NCI-H1092 (cell line): Measurements from ENCODE around the gene THADA.
A peak's percentile ranks its signal among the peaks of the same experiment; 100 is the strongest.

Experiments used
- DNase-seq: peaks from one replicate; lab custom pipeline; 2025; lab: John Stamatoyannopoulos, UW

THADA gene

DNA sequence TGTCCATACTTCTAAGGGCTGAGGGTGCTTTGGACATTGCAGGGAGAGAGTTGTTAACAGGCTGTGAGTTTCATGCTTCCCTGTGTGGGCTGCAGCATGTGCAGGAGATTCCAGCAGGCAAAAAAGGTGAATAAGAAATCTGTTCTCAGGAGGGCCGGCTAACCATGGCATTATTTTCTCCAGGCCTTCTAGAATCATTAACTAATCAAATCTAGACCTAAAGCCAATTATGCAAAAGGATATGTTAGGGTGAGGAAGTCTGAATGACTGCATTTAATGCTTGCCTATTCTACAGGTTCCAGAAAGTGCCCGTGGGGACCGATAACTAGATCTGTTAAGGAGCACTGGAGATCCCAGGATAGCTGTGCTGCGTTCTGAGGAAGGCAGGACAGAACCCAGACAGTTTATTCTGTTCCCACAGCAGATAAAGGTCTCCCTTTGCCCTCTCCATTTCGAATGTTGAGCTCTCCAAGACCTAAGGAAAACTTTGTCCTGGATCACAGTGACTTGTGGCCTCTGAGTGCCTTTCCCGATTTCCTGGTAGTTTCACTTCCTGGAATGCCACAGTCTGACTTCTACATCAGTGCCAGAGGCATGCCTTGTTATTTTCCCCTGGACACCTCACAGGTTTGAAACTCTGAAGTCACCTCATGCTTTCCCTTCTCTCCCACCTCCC is 319.4 kb downstream of the THADA start:
- DNase-seq = no peak

DNA sequence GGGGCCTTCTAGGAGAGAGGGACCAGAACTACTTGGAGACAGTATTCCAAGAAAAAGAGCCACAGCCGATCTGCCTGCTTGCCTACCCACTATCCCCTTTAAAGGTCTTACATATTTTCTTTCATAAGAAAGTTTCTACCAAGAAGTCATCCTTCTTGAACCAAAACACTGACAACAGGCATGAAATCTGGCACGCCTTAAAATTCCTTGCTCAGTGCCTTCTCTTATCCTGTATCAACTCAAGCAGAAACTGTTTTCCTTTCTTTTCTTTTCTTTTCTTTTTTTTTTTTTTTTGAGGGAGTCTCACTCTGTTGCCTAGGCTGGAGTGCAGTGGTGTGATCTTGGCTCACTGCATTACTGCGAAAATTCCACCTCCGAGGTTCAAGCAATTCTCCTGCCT is 321.1 kb downstream of the THADA start:
- DNase-seq = no peak

DNA sequence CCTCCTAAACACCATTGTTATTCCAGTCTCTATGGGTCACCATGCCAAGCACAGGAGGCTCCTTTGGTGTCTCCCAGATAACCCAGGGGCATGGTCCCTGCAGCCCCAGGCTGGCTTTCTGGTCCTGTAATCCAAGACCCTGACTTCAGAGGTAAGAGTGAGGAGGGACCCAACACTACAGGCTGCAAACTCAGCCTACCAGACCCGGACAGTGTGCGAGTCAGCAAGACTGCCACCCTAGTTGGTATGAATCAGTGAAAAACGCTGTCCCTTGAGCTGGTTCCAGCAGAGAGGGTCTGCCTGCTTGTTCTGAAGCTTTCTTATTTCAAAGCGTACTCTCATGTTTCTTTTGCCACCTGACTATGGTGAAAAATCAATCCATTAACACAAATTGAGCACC is 321.8 kb downstream of the THADA start:
- DNase-seq = no peak

DNA sequence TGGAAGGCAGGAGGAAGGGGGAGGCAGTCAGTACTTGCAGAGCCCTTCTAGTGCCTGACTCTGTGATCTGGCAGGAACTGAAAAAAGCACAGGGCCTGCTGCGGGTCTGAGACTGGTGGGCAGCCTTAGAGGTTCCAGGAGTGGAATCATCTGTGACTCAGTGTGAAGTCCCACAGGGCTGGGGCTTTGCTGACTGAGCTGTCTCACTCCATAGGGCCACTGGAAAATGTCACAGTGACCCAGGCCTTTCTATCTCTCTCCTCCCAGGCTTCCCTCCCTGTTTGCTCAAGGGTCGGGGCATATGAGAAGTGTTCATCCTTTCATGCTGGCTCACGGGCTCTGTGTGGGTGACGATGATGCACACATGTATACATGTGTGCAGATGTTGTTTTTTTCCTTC is 322.3 kb downstream of the THADA start:
- DNase-seq = no peak

DNA sequence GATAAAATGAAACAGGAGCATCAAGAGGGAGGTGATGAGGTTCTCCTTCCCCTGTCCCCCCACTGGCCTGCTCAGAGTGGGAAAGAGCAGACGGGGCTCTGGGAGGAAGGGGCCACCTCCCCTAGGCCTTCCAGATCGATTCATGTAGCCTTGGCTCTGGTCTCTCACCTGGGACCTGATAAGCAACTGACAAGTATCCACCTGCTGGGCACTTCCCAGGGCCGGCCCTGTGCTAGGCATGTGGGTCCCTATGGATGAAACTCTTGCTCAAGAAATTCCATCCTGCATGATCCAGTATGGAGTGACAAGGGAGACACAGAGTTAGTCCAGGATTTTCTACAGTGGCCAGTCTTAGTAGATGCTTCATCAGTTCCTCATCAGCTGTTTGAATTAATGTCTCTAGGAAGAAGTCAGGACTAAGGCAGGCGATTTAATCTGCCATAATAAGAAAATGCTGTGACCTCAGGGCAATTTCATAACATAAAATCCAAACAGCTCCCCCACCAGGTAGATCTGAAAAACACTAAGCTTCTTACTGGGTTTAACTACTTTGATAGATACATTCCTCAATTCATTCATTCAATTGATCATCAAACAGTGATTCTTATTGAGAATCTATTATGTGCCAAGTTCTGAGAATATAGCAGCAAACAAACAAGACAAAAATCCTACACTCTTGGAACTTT is 324.8 kb downstream of the THADA start:
- no peak for DNase-seq

DNA sequence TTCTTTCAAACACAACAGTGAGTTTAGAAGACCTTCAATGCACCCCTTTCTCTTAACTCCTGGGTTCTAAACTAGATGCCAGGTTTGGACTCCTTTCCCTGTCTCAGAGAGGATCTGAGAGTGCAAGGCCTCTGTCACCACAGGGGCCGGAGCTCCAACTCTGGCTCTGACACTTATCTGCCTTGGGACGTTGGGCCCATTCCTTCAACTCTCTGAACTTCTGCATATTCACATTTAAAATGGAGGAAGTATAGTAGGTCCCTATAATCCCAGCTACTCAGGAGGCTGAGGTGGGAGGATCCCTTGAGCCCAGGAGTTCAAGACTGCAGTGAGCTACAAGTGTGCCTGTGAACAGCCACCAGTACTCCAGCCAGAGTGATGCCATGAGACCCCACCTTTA is 325.4 kb downstream of the THADA start:
- DNase-seq = no peak

DNA sequence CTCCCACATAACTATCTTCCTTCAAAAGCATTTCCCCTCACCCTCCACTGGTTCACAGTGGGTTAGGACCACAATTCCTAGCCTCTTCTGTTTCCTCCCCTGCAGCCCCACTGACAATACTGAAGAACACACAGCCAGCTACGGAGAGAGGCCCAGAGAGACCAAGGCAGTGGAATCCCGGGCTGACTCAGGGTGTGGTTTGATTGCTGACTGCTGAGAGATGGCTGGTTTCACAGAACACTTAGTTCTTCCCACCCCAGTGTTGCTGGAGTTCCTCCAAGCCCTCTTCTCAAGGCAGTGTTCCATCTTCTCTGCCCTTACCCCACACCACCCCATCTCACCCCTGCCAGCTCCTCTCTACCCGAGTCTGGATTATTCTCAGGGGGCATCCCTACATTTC is 326.1 kb downstream of the THADA start:
- DNase-seq = no peak

DNA sequence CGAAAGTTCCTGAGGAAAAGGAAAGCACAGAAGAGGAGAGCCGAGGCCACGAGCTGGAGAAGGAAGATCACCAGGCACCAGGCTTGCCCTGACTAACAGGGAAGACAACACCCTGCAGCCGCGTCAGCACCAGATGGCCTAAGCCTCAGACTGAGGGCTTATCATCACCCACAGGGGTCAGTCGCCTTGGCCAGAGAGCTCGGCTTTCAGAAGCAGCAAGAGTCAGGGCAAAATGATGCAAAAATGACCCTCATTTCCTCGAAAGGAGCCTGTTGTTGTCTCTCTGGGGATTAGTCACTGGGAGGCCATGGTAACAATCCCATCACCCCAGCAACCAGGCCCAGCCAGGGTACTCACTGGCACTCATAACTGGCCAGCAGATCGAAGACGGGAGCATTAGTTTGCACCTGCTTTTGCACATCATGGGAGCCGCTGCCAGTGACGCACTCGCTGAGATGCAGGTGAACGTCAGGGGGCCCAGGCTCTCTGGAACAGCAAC is 326.7 kb downstream of the THADA start:
- peak; percentile 34 for DNase-seq

DNA sequence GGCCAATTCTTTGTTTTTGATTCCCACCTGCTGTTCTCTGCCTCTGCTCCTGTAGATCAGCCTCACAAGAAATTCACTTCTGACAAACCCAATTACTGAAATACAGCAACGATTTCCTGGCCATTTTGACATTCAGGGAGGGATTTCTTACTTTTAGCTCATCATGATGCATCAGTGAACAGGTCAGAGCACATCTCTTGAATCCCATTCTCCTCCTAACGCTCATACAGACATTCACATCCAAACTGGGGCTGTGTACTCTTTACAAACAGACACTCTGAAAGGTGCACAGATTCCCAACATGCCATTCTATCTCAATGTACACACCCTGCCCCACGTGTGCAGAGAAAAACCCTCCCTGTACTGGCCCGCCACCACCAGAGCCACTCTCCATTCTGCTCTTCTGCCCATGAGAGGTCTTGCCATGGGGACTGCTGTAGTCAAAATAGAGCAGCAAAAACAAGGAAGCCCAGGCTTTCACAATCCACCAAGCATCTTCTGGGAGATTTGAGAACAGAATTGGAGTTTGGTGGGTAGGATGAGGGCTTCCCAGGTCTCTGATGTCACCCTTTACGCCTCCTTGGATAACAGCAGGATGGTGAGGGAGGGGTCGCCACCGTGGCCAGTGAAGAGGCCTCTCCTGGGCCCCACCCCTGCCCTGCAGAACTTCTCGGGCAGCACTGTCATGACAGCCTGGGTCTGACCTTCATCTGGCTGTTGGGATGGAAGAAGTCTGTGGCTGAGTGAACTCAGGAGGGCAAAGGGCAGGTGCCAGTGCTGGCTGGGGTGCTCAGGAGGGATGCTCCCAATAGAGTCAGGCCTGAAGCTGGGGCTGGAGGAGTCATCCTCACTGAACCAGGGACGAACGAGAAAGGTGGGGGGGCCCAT is 327.5 kb downstream of the THADA start:
- DNase-seq = no peak

DNA sequence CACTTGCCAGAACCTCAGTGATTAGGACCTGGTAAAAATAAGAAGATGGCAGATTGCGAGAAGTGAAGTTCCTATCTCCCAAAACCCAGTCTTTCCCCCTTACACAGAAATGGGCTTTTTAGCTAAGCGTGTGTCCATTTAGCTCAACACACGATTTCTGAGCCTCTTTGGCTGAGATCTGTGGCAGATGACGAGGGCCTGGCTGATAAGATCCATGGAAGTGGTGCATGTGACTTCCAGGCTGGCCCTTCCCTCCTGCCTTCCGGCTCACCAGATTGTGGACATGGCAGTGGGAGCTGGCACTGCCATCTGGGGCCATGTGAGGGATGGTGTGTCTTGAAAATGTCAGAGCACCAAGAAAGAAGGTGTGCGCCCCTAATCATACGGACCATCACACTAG is 328.5 kb downstream of the THADA start:
- DNase-seq = no peak

DNA sequence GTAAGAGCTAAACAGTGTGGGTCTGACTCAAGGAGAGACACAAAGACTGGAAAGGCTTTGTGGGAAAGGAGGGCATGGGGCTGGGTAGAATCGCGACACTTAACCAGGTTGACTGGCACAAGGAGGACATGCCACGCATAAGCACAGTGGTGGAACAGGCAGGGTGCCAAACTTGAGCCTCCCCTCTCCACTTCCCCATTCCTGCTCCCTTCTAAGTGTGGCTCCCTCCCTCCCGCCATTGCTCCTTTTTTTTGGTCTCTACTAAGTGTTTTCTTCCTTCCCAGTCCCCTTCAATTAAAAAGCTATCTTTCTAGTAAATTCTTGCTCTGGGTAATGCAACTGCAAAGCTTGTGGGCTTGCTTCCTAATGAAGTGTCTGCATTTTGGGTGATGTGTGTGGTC is 329.1 kb downstream of the THADA start:
- DNase-seq = no peak

DNA sequence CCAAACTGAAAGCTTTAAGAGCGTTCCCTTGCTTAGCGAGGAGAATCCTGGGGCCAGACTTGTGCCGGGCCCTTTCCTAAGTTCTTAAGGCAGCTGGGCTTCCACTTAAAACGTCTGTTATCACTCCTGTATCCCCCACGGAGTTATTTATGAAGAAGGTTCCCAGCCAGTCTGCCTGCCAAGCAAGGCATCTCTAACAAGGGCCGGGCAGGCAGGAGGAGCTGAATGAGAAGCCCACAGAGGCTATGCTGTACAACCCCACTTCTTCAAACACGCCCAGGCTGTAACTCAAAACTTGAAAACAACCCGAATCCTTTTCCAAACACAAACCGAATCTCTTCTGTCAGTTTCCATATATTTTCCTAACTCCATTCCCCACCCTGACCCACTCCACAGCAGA is 330.4 kb downstream of the THADA start:
- DNase-seq = no peak

DNA sequence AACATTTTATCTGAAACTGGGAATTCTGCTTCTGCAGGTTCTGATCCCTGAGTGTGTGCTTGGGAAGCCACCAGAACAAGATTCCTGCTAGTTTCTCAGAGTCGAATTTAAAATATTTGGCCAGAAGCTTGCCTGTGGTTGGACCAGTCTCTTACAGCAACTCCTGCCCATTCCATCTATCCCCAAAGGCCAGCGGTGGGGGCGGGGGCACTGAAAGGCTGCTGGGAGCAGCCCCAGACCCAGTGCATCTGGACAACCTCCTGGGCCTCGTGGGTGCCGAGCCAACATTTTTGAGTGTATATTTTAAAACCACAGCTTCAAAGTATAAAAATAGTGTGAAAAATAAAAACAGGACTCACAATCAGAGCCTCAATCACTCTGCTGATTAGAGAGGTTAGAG is 330.8 kb downstream of the THADA start:
- DNase-seq = no peak

DNA sequence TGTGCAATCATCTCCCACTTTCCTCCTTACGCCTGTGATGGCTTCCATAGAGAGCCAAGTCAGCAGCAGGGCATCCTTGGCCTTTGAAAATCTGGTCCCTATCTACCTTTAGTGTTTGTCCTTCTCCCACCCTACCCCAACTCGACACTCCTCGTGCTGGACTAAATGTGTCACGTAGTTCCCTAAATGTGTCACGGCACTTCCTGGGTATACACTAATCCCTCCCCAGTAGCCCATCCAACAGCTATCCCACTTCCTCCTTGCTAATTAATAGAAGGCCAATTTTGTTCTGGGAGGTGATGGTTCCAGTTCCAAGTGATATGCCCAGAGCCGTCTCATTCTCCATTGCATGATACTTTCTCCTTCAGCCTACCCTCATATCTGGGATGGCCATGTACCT is 332.9 kb downstream of the THADA start:
- no peak for DNase-seq

DNA sequence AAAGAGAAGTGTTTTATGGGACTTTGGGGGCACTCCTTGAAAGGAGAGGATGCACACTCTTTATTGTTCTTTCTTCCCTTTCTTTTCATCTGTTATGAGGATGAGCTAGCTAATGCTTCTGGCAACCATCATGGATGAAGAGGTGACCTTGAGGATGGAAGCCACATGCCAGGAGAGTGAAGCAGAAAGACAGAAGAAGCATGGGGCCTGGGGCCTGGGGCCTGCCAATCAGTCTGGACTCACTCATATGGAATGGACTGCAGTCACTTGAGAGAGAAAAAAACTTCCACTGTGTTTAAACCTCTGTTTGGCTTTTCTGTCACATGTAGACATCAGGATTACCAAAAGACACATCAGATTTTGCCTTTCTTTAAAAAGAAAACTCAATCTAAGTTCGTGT is 333.6 kb downstream of the THADA start:
- no peak for DNase-seq

DNA sequence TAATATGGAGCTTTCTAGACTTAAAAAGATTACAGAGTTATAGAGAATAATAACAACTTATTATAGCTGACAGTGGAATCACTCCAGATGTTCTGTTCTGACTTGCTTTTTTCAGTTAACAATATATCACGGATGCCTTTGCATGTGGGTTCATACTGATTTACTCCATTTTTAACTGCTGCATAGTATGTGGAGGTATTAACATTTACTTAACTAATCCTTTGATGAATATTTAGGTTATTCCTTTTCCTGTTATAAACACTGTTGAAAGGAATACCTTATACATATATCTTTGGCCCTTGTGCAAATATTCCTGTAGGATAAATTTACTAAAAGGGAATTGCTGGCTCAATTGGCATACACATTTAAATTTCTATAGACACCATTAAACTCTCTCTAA is 336.3 kb downstream of the THADA start:
- DNase-seq = no peak

DNA sequence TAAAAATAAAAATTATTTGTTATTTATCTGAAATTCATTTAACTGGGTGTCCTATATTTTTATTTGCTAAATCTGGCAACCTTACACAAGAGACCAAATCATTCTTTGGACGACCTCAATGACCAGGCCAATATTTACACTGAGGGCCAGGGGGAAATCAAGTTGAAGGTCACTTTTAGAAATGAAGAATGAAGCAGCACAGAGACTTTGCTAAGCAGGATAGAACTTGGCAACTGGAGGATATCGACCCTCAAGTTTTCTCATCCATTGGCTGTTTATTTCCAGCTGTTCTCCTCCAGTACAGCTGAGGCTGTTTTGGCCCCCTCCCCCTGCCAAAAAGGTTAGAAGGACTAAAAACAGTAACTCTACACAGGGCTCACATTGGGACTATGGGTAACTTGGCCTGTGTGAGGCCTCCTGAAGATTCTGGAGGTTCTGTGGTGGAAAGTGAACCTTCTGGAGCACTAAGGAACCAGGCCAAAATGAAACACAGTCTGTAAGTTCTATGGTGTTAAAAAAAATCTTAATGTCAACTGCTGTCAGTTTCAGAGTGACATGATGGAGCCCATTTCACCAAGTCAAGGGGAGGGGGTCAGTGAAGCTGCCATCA is 337.2 kb downstream of the THADA start:
- no peak for DNase-seq

DNA sequence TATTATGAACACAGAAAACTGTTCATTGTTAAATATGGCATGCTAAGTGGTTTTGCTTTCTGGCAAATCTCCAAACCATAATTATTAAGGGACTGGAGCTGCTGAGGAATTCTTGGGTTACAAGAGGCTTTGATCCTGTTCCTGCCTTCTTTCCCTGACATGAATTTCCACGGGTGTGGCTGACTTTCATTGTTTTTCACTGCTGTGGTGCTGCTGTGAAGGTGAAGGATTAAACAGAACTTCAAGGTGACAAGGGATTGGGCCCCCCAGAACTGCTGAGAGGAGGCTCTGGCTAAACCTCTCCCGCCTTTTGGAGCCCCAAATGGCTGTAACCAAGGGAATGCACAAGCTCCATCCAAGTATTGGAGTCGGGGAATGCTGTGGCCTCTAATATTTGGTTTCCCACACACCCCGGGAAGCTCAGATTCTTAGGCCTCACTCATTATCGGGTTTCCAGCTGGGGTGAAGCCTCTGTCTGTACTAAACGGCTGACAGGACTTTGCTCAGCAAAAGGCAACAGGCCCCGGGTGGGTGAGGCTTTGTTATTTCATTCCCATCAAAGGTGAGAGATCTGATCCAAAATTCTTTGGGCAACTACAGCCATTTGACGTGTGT is 340.4 kb downstream of the THADA start:
- DNase-seq = no peak

DNA sequence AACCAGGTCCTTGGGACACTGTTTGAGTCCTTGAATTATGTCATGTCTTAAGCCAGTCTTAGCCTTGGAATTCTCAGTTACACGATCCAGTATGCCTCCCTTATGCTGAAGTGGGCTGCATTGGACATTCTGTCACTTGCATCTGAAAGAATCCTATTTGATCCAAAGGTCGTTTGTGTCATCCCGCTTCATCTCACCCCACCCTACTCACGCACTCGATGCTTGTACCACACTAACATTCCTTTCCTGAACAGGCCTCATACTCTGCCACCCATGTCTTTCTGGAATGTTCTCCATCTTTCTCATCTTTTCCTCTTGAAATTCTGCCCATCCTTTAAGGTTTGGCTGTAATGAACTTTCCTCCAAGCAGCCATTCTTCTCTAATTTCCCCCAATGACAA is 341.5 kb downstream of the THADA start:
- DNase-seq = no peak

DNA sequence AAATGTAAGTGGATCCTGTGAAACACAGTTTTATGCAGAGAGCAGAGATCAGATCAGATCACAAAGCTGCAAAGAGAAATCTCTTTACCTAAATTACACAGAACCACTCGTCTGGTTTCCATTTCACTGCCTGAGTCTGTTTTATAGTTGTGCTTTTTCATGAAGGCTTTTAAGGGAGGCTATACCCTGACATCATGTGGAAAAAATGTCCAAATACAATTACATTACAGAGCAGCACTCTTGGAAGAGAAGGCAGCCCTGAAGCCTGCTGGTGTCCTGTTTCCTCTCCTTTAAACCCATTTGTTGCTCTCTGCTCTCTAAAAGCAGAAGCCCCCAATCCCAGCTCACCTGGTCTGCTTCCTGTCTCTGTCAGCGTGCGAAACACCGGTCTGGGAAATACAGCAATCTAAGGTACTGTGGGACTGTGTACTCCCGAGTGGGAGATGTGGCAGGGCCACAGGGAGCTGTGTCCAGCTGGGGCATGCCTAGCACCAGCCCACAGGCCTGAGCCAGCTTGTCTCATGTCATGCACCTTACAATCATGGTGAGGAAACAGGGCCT is 344.6 kb downstream of the THADA start:
- DNase-seq = no peak

DNA sequence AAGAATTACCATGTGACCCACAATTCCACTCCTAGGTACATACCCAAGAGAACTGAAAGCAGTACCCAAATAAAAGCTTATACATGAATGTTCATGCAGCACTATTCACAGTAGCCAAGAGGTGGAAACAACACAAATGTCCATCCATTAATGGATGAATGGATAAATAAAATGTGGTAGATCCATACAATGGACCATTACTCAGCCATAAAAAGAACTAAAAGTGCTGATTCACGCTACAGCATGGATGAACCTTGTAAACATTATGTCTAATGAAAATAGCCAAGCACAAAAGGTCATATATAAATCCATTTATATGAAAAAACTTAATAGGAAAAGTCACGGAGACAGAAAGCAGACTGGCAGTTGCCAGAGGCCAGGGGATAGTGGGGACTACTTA is 345.8 kb downstream of the THADA start:
- DNase-seq = no peak

DNA sequence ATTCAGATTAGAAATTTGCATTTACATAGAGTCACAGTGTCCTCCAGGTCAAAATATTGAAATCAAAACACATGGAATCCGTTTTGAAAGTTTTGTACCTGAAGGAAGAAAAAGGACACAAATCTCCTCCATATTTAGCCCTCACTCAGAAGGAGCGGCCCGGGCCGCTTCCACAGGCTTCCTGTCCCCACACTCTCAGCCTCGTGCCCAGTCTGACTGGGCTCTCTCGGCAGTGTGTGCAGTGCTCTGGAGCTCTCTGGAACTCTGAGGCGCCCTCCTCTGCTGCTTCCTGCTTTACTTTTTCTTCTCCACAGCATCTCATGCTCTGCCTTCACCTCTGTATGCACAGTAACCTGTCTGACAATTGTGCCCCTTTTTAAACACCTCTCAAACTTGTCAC is 347.2 kb downstream of the THADA start:
- no peak for DNase-seq
